GM18909 (cell line): ENCODE data around the gene EIF2S3.

Experiments used
- ATAC-seq: cut with Tn5 transposase; IDR thresholded peaks from one replicate; pipeline ENCODE4 v1.9.1; 2021; ENCODE audit warnings: mild to moderate bottlenecking; ENCODE audit not compliant: unreplicated experiment, poor library complexity

EIF2S3 gene

DNA sequence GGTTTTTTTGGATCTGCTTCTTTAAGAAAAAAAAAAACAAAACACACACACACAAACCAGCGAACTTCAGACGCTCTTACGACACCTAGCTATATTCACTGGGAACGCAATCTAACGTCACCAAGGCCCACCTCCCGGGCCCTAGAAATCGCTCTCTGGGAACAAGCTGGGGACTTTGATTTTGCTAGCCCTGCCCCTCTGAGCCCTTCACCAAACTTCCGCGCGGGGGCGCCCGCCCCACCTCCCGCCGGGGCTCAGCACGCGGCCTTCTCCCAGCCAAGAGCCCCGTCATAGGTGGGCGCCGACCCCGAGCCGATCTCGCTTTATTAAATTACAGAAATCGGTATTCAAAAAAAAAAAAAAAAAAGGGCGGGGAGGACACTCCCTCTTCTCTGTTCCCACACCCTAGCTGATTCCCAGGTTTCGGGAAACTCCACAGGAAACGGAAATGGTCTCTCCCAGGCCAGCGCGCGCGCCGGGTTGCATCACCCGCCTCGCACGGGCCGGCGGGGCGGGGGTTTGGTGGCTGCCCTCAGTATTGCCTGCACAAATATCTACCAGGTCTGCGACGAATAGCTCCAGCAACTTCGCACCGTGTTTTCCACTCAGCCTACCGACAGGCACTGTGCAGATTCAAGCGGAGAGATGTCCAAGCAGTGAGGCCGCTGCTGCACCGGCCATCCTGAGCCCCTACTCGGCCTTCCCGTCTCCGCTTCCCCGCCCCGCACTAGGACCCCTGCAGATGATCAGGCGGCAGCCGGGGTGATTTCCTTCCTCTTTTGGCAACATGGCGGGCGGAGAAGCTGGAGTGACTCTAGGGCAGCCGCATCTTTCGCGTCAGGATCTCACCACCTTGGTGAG is at the start of gene EIF2S3:
EIF2S3 (plus strand) TSS at position 775 of the 861 bp plus-strand sequence; CDS start at position 788, 13 bp downstream.
- peak; percentile 95 for ATAC-seq

DNA sequence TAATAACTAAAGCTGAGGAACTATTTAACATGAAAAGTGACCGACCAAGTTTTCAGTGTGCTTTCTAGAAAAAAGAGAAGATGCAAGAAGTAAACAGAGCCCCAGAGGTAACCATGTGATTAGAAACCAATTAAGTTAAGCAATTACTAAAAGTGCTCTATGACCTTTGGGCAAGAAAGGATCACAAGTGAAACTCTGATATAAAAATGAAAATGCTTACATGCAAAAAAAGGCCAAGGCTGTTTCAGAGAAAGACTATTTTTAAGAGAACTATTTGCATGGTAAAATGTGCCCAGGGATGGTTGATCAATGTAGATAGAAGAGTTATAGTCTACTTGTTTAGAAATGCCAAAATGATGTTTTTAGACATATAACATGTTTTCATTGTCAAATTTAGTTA is 49.7 kb upstream of the EIF2S3 start:
- peak; percentile 56 for ATAC-seq

DNA sequence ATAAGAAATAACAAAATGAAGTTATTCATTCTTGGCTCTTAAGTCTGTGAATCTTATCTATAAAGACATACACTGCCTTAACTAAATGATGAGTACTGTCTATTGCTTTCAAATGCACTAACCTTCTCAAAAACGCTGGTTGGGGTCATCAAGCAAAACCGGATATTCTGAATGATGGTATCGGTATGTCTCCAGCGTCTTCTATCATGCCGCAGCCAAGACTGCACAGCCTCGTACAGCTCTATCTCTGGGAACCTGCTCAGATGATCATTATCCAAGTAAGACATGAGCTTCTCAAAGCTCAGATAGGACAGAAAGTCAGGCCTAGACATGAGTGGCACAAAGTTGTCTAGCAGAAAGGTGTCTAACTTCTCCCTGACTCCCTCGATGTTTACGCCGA is 48.9 kb upstream of the EIF2S3 start:
- no peak for ATAC-seq

DNA sequence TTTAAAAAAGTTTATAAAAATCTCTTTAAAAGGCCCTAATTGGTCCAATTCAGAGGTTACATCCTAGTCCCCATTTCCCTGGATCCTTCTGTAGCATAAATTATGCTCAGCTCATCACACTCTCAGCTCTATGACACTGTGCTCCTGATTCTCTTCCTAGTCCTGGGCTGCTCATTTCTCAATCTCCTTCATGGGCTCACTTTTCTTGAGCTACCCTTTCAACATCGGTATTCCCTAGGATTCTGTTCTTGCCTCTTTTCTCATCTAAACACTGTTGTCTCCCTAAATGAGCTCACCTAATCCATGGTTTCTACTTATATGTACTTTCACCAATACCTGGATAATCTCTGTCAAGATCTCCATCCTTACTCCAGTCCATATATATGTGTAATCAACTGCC is 42.5 kb upstream of the EIF2S3 start:
- ATAC-seq, result no peak

DNA sequence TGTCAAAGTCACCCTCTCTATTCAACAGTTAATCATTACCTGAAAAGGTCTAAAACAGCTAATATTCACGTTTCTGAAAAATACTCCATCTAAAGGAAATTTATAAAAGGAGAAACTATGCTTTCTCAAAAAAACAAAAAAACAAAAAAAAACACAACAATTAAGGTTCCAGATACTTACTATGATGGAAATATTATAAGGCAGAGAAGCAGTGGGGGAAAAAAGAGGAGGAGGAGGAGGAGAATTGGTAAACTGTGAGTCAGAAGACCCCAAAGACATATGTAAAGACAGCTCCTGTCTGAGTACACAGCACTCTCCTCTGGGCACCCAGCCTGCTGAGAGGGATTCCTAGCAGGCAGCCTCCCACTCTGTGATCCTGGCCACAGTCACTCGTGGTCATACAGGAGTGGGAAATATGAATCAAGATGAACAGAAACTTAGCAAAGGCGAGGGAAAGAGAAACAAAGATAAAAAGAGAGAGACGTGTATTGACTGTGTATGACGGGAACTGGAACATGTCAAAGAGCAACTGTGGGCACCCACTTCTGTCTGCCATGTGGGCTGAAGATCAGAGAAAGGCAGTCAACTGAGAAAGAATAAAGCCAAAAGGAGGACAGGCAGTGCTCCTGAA is 40.3 kb upstream of the EIF2S3 start:
- peak; percentile 65 for ATAC-seq

DNA sequence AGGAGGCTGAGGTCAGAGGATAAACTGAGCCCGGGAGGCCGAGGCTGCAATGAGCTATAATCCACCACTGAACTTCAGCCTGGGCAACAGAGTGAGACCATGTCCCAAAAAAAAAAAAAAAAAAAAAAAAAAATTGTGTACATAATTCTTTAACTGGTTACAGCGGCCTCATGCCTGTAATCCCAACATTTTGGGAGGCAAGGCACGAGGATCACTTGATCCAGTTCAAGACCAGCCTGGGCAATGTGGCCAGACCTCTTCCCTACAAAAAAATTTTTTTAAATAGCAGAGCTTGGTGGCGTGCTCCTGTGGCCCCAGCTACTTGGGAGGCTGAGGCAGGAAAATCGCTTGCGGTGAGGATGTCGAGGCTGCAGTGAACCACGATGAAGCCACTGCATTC is 37.1 kb upstream of the EIF2S3 start:
- no peak for ATAC-seq

DNA sequence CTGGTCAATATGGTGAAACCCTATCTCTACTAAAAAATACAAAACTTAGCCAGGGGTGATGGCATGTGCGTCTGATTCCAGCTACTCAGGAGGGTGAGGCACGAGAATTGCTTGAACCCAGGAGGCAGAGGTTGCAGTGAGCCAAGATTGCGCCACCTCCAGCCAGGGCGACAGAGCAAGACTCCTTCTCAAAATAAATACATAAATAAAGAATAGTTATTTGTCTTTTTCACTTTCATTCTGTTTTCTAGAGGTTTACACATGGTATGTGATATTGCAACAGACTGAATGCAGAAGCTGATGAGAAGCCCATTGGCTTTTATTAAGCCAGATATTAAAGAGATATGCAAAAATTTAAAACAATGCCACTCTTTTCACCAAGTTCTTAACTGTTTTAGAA is 35.9 kb upstream of the EIF2S3 start:
- ATAC-seq, result no peak

DNA sequence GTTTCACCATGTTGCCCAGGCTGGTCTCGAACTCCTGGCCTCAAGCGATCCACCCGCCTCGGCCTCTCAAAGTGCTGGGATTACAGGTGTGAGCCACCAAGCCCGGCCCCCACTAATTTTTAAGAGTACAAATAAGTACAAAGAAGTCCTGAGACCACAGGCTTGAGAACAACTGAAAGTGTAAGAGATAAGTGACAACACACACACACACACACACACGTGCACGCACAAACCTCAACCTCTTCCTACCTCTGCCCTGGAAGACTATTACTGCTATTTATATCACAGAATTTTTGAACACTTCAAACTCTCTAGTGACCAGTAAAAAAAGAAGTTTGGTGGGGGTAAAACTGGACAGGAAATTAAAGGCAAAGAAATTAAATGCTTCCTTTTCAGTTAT is 35.3 kb upstream of the EIF2S3 start:
- no peak for ATAC-seq

DNA sequence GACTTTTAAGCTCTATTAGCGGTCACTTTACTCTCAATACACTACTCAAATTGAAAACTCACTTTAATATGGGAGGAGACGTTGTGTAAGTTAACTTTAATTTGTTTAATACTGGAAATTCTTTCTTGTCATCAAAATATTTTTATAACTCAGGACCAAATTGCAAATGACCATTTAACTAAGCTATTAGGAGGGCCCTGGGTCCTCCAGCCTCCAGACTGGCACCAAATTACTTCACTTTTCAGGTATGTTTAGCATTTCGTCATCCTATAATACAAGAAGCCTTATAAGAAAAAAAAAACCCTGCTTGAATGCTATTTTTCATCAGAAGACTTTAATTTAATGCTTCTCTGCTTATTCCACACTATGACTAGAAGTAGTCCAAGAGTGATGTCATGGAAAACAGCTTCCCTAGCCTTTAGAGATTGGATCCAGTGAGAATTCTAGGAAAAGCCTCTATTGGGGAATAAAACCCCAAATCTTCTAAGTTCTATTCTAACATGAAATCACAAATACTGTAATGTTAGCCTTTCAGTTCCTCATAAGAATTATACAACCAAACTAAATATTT is 34.4 kb upstream of the EIF2S3 start:
- ATAC-seq, result no peak

DNA sequence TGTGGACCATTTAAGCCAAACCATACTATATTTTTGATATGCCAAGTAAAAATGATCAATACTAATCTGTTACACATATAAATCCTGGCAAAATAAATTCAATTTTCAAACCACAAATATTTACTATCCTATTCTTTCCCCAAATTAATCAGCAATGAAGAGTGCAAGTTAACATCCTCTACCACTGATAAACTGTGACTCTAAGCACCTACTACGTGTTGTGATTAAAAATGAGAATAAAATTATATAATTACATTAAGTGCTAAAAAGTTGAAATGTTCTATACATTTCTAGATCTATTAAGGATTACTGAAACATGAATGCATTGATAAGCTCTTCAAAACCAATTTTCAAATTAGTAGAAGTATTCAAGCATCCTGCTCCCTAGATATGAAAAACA is 31.2 kb upstream of the EIF2S3 start:
- ATAC-seq, result no peak

DNA sequence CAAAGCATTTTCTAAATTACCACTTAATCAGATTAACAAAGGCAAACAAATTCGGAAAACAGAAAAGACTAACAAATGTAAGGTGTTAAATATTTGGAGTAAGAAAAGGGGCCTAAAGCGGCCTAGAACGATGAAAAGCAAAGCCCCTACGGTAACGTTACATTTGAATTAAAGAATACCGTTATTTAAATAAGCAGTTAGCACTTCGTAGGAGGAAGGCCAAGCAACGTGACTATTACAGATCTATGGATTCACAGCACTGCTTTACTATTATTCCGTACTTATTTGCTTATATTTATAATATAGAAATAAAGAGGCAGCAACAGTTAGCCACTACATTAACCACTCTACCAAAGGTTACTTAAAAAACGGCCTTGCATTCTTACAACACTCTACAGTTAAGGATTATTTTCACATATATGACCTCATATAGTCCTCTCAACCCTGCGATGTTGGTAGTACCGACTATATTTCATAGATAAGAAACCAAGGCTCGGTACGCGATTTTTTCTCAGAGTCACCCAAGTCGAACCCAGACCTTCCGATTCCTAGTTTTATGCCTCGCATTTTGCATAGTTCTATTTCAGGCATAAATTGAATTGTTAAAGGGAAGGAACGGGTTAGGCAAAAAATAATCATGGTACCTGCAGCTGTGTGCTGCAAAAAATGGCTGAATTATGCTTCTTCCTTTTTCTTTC is 30.6 kb upstream of the EIF2S3 start:
- no peak for ATAC-seq

DNA sequence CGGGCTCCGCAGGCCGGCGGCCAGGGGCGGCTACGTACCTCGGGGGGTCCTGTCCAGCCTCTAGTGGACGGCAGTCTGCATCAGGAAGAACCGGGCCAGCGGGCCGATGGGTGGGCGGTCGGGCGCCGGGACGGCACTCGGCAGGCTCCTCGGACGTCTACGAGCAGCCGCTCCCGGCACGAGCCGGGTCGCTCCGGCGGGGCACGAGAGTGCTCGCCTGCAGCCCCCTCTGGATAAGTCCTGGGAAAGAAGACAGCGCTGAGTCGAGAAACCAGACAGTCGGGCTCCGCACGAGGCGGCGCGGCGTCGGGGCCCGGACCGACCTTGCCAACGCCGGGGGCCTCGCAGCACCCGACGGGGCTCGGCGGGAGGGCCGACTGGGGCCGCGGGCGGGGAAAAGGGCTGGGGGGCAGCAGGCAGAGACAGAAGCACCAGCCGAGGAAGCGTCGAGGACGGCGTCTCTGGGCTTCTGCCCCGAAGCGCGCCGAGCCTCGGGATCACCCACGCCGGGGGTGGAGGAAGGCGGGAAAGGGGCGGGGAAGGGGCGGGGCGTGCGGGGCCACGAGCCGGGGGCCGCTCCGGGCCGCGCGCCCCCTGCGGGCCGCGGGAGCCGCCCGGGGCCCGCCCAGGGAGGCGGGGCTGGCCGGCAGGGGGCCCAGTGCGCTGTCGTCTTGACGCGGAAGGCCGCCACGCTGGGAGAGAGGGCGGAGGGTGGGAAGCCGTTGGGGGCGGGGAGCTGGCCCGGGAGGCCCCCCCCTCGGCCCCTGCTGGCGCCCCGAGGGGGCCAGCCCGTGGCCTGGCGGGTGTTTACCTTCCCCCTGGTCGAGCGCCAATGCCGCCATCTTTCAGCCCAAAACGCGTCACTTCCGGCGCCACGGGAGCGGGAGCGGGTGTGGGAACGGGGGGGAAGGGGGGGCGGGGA is 29.7 kb upstream of the EIF2S3 start:
- peak; percentile 89 for ATAC-seq

DNA sequence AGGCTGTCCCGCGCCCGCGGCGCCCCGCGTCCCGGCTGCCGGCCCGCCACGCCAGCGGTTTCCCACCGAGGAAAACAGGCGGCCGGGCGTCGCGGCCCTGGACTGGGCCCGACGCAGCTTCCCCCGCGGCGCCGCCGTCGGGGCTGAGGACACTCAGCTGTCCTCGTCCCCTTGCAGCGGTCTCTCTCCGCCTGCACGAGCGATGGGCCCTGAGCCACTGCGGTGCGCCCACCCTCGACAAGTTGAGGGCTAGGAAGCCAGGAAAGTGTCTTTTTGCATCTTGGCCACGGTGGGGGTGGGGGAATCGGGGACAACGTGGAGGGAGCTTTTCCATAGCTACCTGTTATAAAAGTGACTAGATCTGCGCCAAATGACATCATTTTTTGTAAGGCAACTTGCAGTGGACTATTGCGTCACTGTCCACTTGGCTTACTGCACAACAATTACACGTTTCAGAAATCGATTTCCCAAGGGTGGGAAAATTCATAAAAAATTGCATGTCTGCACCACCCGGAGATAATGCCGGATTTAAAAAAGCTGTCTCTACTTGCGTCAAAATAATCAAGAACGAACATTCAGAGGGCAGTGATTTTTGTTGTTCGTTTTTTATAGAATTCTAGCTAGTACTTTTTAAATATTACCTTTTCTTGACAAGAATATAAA is 28.9 kb upstream of the EIF2S3 start:
- peak; percentile 39 for ATAC-seq

DNA sequence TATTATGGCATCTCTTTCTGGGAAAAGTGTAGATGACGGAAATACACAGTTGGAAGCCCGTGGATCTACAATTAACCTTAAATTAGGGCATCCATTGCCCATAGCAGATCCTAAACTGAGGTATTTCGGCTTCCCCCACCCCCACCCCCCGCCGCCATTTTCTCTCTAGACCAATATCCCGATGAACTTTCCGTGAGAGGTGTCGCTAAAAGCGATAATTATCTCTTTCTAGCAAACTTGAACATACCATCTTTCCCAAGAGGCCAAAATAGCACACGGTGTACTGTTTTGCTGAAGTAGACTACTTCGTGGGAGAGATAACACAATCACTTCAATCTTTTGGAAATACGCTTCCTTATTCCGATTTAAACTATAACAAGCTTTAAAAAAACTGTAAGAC is 28.3 kb upstream of the EIF2S3 start:
- no peak for ATAC-seq

DNA sequence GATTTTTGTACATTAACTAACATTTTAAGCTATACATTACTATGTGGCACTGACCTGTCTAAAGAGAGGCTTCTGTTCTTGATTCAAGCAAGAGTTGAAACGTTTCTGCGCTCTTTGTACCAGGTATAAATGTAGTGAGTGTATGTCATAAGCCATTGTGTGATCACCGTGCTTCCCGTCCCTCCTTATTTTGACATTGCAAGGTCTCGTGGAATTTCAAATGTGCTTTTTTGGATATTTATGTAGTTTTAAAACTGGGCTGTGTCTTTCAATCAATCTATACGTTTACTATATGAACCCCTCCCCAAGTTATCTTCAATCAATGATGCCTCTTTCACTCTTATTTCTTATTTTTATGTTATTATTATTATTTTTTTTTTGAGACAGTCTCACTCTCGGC is 27.7 kb upstream of the EIF2S3 start, which contains the start of gene KLHL15:
KLHL15 (minus strand) TSS at position 101 of the 400 bp plus-strand sequence. CDS start 20,493 bp downstream, outside the sequence.
- ATAC-seq, result no peak

DNA sequence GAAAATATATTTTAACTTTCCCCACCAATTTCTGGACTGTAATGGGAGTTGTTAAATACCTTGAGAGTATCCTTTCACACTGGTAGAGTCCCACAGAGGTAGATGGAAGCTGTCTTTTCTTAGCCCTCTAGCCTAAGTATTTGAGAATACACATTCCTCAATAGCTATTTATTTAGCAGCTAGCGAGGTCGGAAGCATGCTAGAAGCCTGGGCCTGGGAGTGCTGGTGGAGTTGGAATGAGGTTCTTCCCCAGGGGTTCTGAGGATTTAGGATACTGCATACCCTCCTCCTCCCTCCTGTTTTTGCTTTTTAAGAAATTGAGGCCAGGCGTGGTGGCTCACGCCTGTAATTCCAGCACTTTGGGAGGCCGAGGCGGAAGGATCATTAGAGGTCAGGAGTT is 26.8 kb upstream of the EIF2S3 start:
- no peak for ATAC-seq

DNA sequence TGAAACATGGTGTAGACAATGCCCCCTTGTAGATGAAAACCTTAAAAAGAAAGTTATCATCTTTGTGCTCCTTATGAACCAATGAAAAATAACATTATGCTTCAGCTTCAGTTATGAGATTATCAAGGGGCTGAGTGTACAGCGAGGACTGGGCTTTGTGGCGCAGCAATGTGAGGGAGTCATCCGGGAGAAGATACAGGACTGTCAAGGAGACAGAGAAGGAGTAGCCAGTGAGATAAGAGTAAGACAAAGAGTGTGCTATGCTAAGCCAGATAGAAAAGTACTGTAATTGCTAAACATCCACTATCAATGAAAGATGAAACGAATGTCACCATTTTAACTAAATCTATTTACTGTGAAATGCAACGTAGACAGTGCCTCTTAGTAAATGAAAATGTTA is 24.2 kb upstream of the EIF2S3 start:
- no peak for ATAC-seq

DNA sequence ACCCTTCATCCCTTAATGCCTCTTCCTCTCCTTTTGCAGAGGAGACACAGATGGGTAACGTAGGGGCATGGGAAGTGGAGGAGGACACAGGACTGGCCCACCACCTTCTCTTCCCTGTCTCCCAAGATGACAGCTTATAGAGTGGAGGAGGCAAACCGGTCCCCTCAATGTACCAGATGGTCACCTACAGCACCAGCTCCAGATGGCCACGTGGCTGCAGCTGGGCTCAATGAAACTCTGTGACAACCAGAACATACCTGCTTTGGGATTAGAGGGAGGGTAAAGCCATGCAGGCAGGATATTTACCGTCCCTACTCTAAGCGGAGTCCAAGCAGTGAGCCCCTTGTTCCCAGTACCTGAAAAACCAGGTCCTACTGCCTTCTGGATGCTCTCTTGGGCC is 20.3 kb upstream of the EIF2S3 start:
- no peak for ATAC-seq

DNA sequence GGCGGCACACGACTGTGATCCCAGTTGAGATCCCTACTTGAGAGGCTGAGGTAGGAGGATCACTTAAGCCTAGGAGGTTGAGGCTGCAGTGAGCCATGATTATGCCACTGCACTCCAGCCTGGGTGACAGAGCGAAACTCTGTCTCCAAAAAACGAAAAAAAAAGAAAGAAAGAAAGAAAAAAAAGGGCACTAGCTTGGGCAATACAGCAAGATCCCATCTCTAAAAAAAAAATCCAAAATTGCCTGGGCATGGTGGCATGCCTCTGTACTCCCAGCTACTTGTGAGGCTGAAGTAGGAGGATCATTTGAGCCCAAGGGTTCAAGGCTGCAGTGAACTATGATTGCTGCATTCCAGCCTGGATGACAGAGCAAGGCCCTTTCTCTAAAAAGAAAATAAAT is 17.0 kb upstream of the EIF2S3 start:
- no peak for ATAC-seq
